Lower lobe of right lung (tissue), 2 donors: ENCODE results near the gene COL18A1. TPM values are rescaled to one million over a fixed set of nuclear protein-coding genes. Genes with fewer than 3 reads are reported as not detected.

Experiments
- ATAC-seq, 2 donors: fragments of 200-7000 bp; cut with Tn5 transposase; one replicate each; pipeline ENCODE4 v1.9.1; 2020 to 2022; ENCODE audit warnings: mild to moderate bottlenecking in 2 of 2, moderate library complexity in 2 of 2
- DNase-seq: peaks from one replicate; pipeline ENCODE4 v3.0.0-alpha.2; 2020
- H3K27ac ChIP-seq: fragments of 200-600 bp; one replicate; pipeline ENCODE4 v1.8.0; 2022
- H3K27me3 ChIP-seq: fragments of 200-600 bp; one replicate; pipeline ENCODE4 v1.8.0; 2022; ENCODE audit warnings: low read depth
- H3K36me3 ChIP-seq: fragments of 200-600 bp; one replicate; pipeline ENCODE4 v1.8.0; 2022; ENCODE audit warnings: mild to moderate bottlenecking
- H3K4me1 ChIP-seq: fragments of 200-600 bp; one replicate; pipeline ENCODE4 v1.8.0; 2022
- H3K4me3 ChIP-seq: fragments of 200-600 bp; one replicate; pipeline ENCODE4 v1.8.0; 2022; ENCODE audit warnings: mild to moderate bottlenecking
- H3K9me3 ChIP-seq: fragments of 200-600 bp; one replicate; pipeline ENCODE4 v1.8.0; 2022
- CTCF ChIP-seq: fragments of 200-600 bp; IDR thresholded peaks from one replicate; pipeline ENCODE4 v1.8.0; 2022; ENCODE audit warnings: antibody characterized with exemption, mild to moderate bottlenecking
- intact Hi-C: fragments of 100-400 bp; cut with DNase I; formaldehyde crosslinking; loops from one replicate; pipeline ENCODE4 v1.11.0; 2022
- total RNA-seq: library from RNA; stranded (reverse); fragmentation: NEBNext Ultra II Directional; extraction: Animal tissue kit (Norgen Biotek cat#: 25700); gene quantifications from one replicate; pipeline ENCODE4 v1.2.1, GENCODE V29; 2021
- donor health status: DM: no; HTN: yes; CAD: no; lungs with severe emphysema.

COL18A1 gene
- total RNA-seq, 1 donor from 2014 or later, result 45.1 TPM

DNA sequence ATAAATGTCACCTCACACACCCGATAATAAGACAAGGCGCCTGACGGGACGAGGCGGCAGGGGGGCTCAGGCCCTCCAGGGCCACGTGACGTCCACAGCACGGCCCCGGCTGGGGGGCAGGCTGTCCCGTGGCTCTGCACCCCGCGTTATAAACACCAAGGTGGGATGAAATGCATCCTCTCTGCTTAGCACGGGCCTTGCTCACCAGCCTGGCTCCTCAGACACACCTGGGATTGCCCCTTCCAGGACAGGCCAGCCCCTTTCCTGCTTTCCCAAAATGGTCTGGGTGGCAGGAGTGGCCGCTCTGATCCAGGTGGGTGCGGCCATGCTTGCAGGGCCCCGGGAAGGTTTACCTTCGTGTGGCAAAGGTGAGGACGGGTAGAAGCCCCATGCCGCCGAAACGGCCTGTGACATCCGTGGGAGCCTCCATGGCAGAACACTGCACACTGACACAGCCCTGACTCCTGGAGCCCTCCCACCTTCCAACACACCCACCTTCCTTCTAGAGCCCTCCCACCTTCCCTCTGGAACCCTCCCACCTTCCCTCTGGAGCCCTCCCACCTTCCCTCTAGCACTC lies 101.4 kb downstream of the COL18A1 start:
- DNase-seq (peak; percentile 35), ATAC-seq (peak in 1 of 2 donors; percentile 4)
- Histone ChIP-seq H3K27ac (no peak overlapping the region), H3K27me3 (no peaks in the 10 kb centered on the region), H3K4me1 (no peaks in the 10 kb centered on the region), H3K9me3 (no peaks in the 10 kb centered on the region), H3K4me3 (no peak overlapping the region), H3K36me3 (peaks cover 16% of the 10 kb centered on the region)
- TF ChIP-seq CTCF, result no peak
- intact Hi-C loops, result no loop called here

GRCh38 chr21:45506836-45507522 lies 102.0 kb downstream of the COL18A1 start:
- H3K9me3 ChIP-seq, result no peaks in the 10 kb centered on the region
- H3K4me3 ChIP-seq, result no peak overlapping the region
- peaks cover 22% of the 10 kb centered on the region for H3K36me3 ChIP-seq
- no peaks in the 10 kb centered on the region for H3K27me3 ChIP-seq
- ATAC-seq, result no peak
- intact Hi-C loops, result no loop called here
- peak; percentile 36 for DNase-seq
- no peaks in the 10 kb centered on the region for H3K4me1 ChIP-seq
- H3K27ac ChIP-seq, result no peak overlapping the region
- TF ChIP-seq CTCF, result no peak

- Histone ChIP-seq H3K4me1 (no peaks in the 10 kb centered on the region), H3K36me3 (peaks cover 27% of the 10 kb centered on the region), H3K27ac (no peak overlapping the region), H3K9me3 (no peaks in the 10 kb centered on the region), H3K27me3 (no peaks in the 10 kb centered on the region), H3K4me3 (no peak overlapping the region)
- intact Hi-C loops, result no loop called here
- TF ChIP-seq CTCF, result no peak
- DNase-seq, result no peak
- ATAC-seq, result no peak
Measured at GRCh38 chr21:45507523-45507875, 102.5 kb downstream of the COL18A1 start.

- ATAC-seq (no peak), DNase-seq (no peak)
- H3K27ac ChIP-seq, result no peak overlapping the region
- no peak for TF ChIP-seq CTCF
- H3K36me3 ChIP-seq, result peaks cover 31% of the 10 kb centered on the region
- no peak overlapping the region for H3K4me3 ChIP-seq
- no peaks in the 10 kb centered on the region for H3K4me1 ChIP-seq
- no peaks in the 10 kb centered on the region for H3K27me3 ChIP-seq
- no peaks in the 10 kb centered on the region for H3K9me3 ChIP-seq
- intact Hi-C loops, result no loop called here
Measured at GRCh38 chr21:45507888-45508508, 103.0 kb downstream of the COL18A1 start.

DNA sequence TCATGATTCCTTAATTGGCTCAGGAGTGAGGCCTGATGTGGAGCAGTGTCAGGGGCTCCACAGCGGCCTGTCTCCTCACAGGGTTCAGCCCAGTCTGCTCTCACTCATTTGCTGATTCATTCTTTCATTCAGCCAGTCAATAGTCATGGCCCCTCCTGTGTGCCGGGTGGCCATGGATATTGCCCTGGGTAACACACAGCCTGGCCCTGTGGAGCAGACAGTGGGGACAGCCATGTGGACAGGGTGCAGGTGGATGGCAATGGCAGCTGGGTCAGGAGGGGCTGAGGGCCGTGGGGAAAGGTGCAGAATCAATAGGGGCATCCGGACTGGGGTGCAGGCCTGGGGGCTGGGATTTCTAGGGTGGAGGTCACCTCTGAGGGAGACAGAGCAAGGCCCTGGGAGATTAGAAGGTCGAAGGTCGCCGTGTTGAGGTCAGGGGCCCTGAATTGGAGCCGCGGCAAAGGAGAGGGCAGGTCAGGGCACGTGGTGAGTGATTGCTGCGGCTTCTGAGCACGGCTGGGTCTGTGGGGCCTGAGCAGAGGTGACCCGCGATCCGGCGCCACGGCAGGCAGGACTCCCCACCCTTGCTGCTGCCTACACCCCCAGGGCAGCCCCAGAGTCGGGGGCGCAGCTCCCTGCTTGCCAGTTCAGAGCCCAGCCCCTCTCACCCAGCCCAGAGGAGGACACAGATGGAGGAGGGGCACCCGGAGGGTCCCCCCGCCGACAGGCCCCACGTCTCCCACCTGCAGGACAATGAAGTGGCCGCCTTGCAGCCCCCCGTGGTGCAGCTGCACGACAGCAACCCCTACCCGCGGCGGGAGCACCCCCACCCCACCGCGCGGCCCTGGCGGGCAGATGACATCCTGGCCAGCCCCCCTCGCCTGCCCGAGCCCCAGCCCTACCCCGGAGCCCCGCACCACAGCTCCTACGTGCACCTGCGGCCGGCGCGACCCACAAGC lies 103.9 kb downstream of the COL18A1 start:
- peaks cover 34% of the 10 kb centered on the region for H3K36me3 ChIP-seq
- DNase-seq (peak; percentile 44), ATAC-seq (no peak)
- no peaks in the 10 kb centered on the region for H3K27me3 ChIP-seq
- intact Hi-C loops, result no loop called here
- H3K4me3 ChIP-seq, result no peak overlapping the region
- no peak overlapping the region for H3K27ac ChIP-seq
- peaks cover 4% of the 10 kb centered on the region for H3K4me1 ChIP-seq
- no peak for TF ChIP-seq CTCF
- H3K9me3 ChIP-seq, result no peaks in the 10 kb centered on the region
